ENCODE results near the gene CTBP1. TPM values are rescaled to one million over a fixed set of nuclear protein-coding genes. Genes with fewer than 3 reads are reported as not detected.

CTBP1 gene
- total RNA-seq, 1 experiment from 2014 or later, result 187 TPM

GRCh38 chr4:1179089-1179441 lies 69.9 kb downstream of the CTBP1 start:
- H3K4me3 ChIP-seq (ENCODE audit: low read depth, low read length, poor library complexity, severe bottlenecking), result no peak overlapping the region
- BruUV-seq (replicated peaks), result no TSS peak
- peaks cover 15% of the 10 kb centered on the region for H3K27me3 ChIP-seq (replicated peaks; ENCODE audit: insufficient read depth, low read depth, low read length, poor library complexity)
- no peak for TF ChIP-seq CTCF (conservative IDR thresholded peaks at IDR 0.05; ENCODE audit: low read depth, low read length)
- TF ChIP-seq EZH2 (IDR thresholded peaks at IDR 0.05; ENCODE audit: borderline replicate concordance, low read depth, low read length, poor library complexity, severe bottlenecking), result no peak
- POLR2A ChIA-PET (ENCODE audit: low non-redundant PET), result no interaction called here
- CTCF ChIA-PET, result no interaction called here
- H3K27ac ChIP-seq (ENCODE audit: low read depth, low read length, poor library complexity, severe bottlenecking), result no peak overlapping the region
- no peaks in the 10 kb centered on the region for H3K36me3 ChIP-seq (ENCODE audit: insufficient read depth, low read length, poor library complexity, severe bottlenecking)
- intact Hi-C loops (cut with micrococcal nuclease; ENCODE audit: unreplicated experiment), result no loop called here
- DNase-seq (ENCODE audit: low spot score), result no peak
- no peaks in the 10 kb centered on the region for H3K4me1 ChIP-seq (ENCODE audit: insufficient read depth, low read length, poor library complexity, severe bottlenecking)
- H3K9me3 ChIP-seq (ENCODE audit: low read depth, low read length, poor library complexity, severe bottlenecking), result peaks cover 5% of the 10 kb centered on the region

GRCh38 chr4:1178300-1179088 lies 70.4 kb downstream of the CTBP1 start:
- Histone ChIP-seq H3K9me3 (ENCODE audit: low read depth, low read length, poor library complexity, severe bottlenecking) (peaks cover 5% of the 10 kb centered on the region), H3K36me3 (ENCODE audit: insufficient read depth, low read length, poor library complexity, severe bottlenecking) (no peaks in the 10 kb centered on the region), H3K27me3 (replicated peaks; ENCODE audit: insufficient read depth, low read depth, low read length, poor library complexity) (peaks cover 14% of the 10 kb centered on the region), H3K27ac (ENCODE audit: low read depth, low read length, poor library complexity, severe bottlenecking) (no peak overlapping the region), H3K4me1 (ENCODE audit: insufficient read depth, low read length, poor library complexity, severe bottlenecking) (no peaks in the 10 kb centered on the region), H3K4me3 (ENCODE audit: low read depth, low read length, poor library complexity, severe bottlenecking) (no peak overlapping the region)
- CTCF ChIA-PET, result no interaction called here
- no peak for DNase-seq (ENCODE audit: low spot score)
- no TSS peak for BruUV-seq (replicated peaks)
- TF ChIP-seq CTCF (conservative IDR thresholded peaks at IDR 0.05; ENCODE audit: low read depth, low read length), result no peak
- TF ChIP-seq EZH2 (IDR thresholded peaks at IDR 0.05; ENCODE audit: borderline replicate concordance, low read depth, low read length, poor library complexity, severe bottlenecking), result no peak
- POLR2A ChIA-PET (ENCODE audit: low non-redundant PET), result no interaction called here
- intact Hi-C loops (cut with micrococcal nuclease; ENCODE audit: unreplicated experiment), result no loop called here

- BruUV-seq (replicated peaks), result no TSS peak
- intact Hi-C loops (cut with micrococcal nuclease; ENCODE audit: unreplicated experiment), result no loop called here
- CTCF ChIA-PET, result no interaction called here
- no peak overlapping the region for H3K4me3 ChIP-seq (ENCODE audit: low read depth, low read length, poor library complexity, severe bottlenecking)
- no peak for TF ChIP-seq CTCF (conservative IDR thresholded peaks at IDR 0.05; ENCODE audit: low read depth, low read length)
- TF ChIP-seq EZH2 (IDR thresholded peaks at IDR 0.05; ENCODE audit: borderline replicate concordance, low read depth, low read length, poor library complexity, severe bottlenecking), result no peak
- peaks cover 5% of the 10 kb centered on the region for H3K9me3 ChIP-seq (ENCODE audit: low read depth, low read length, poor library complexity, severe bottlenecking)
- no peaks in the 10 kb centered on the region for H3K4me1 ChIP-seq (ENCODE audit: insufficient read depth, low read length, poor library complexity, severe bottlenecking)
- no peaks in the 10 kb centered on the region for H3K36me3 ChIP-seq (ENCODE audit: insufficient read depth, low read length, poor library complexity, severe bottlenecking)
- H3K27me3 ChIP-seq (replicated peaks; ENCODE audit: insufficient read depth, low read depth, low read length, poor library complexity), result peaks cover 21% of the 10 kb centered on the region
- DNase-seq (ENCODE audit: low spot score), result no peak
- POLR2A ChIA-PET (ENCODE audit: low non-redundant PET), result no interaction called here
- no peak overlapping the region for H3K27ac ChIP-seq (ENCODE audit: low read depth, low read length, poor library complexity, severe bottlenecking)
These were observed 71.4 kb downstream of the CTBP1 start for GRCh38 chr4:1177274-1178141.

Data from A673 (cell line).